Nephron progenitor cell (in vitro differentiated cells): ENCODE data around the gene CTNNA3.
A peak's percentile ranks its signal among the peaks of the same experiment; 100 is the strongest.

Source experiments
- DNase-seq: peaks from one replicate; pipeline ENCODE4 v3.0.0; 2021
- H3K27ac Mint-ChIP-seq: 2 replicates; pipeline ENCODE4 v1.8.0; 2021; ENCODE audit warnings: mild to moderate bottlenecking, moderate library complexity, mixed read lengths
- H3K27me3 Mint-ChIP-seq: 2 replicates; pipeline ENCODE4 v1.8.0; 2021; ENCODE audit warnings: mild to moderate bottlenecking, low read depth, mixed read lengths; ENCODE audit not compliant: poor library complexity
- H3K36me3 Mint-ChIP-seq: 2 replicates; pipeline ENCODE4 v1.8.0; 2021; ENCODE audit warnings: low read depth, mixed read lengths
- H3K4me1 Mint-ChIP-seq: 2 replicates; pipeline ENCODE4 v1.8.0; 2021; ENCODE audit warnings: mixed read lengths
- H3K4me3 Mint-ChIP-seq: 2 replicates; pipeline ENCODE4 v1.8.0; 2021; ENCODE audit warnings: mild to moderate bottlenecking, moderate library complexity, mixed read lengths
- H3K9me3 Mint-ChIP-seq: 2 replicates; pipeline ENCODE4 v1.8.0; 2021; ENCODE audit warnings: mild to moderate bottlenecking, moderate library complexity, mixed read lengths
- CTCF ChIP-seq: fragments of 200-600 bp; sonication (generic); IDR thresholded peaks from 2 replicates; pipeline ENCODE4 v1.5.0; 2021; ENCODE audit warnings: antibody characterized with exemption

The CTNNA3 gene

GRCh38 chr10:67609996-67610793, 85.8 kb downstream of the CTNNA3 start:
- no peaks in the 10 kb centered on the region for H3K27me3 Mint-ChIP-seq
- H3K4me3 Mint-ChIP-seq: no peak overlapping the region
- H3K4me1 Mint-ChIP-seq: peaks cover 18% of the 10 kb centered on the region
- no peaks in the 10 kb centered on the region for H3K36me3 Mint-ChIP-seq
- no peak for TF ChIP-seq CTCF
- H3K9me3 Mint-ChIP-seq: peaks cover 5% of the 10 kb centered on the region
- no peak overlapping the region for H3K27ac Mint-ChIP-seq
- DNase-seq: no peak

GRCh38 chr10:67608001-67608400, 88.0 kb downstream of the CTNNA3 start:
- DNase-seq: no peak
- H3K27ac Mint-ChIP-seq: no peak overlapping the region
- no peaks in the 10 kb centered on the region for H3K9me3 Mint-ChIP-seq
- H3K4me1 Mint-ChIP-seq: peaks cover 18% of the 10 kb centered on the region
- H3K4me3 Mint-ChIP-seq: no peak overlapping the region
- no peak for TF ChIP-seq CTCF
- H3K36me3 Mint-ChIP-seq: no peaks in the 10 kb centered on the region
- no peaks in the 10 kb centered on the region for H3K27me3 Mint-ChIP-seq

GRCh38 chr10:67607472-67607871, 88.5 kb downstream of the CTNNA3 start:
- Mint-ChIP-seq H3K4me3 (no peak overlapping the region), H3K27ac (no peak overlapping the region), H3K9me3 (no peaks in the 10 kb centered on the region), H3K27me3 (no peaks in the 10 kb centered on the region), H3K36me3 (no peaks in the 10 kb centered on the region), H3K4me1 (peaks cover 18% of the 10 kb centered on the region)
- TF ChIP-seq CTCF: no peak
- DNase-seq: no peak

- no peaks in the 10 kb centered on the region for H3K9me3 Mint-ChIP-seq
- H3K27ac Mint-ChIP-seq: peak overlapping the region; percentile 80
- no peak for DNase-seq
- H3K4me3 Mint-ChIP-seq: no peak overlapping the region
- no peak for TF ChIP-seq CTCF
- H3K4me1 Mint-ChIP-seq: peaks cover 18% of the 10 kb centered on the region
- no peaks in the 10 kb centered on the region for H3K36me3 Mint-ChIP-seq
- H3K27me3 Mint-ChIP-seq: no peaks in the 10 kb centered on the region
Observed at GRCh38 chr10:67606572-67606971, 89.4 kb downstream of the CTNNA3 start.

GRCh38 chr10:67603701-67604100, 92.3 kb downstream of the CTNNA3 start:
- Mint-ChIP-seq H3K27ac (no peak overlapping the region), H3K9me3 (no peaks in the 10 kb centered on the region), H3K27me3 (no peaks in the 10 kb centered on the region), H3K4me3 (no peak overlapping the region), H3K36me3 (no peaks in the 10 kb centered on the region), H3K4me1 (peaks cover 12% of the 10 kb centered on the region)
- TF ChIP-seq CTCF: no peak
- DNase-seq: no peak

- peaks cover 12% of the 10 kb centered on the region for H3K4me1 Mint-ChIP-seq
- no peak for TF ChIP-seq CTCF
- H3K4me3 Mint-ChIP-seq: no peak overlapping the region
- H3K36me3 Mint-ChIP-seq: no peaks in the 10 kb centered on the region
- peaks cover 3% of the 10 kb centered on the region for H3K27me3 Mint-ChIP-seq
- H3K9me3 Mint-ChIP-seq: no peaks in the 10 kb centered on the region
- no peak for DNase-seq
- no peak overlapping the region for H3K27ac Mint-ChIP-seq
Observed at GRCh38 chr10:67603086-67603485, 92.9 kb downstream of the CTNNA3 start.
